ENCODE measurements around the gene PDZK1. TPM values are rescaled to one million over a fixed set of nuclear protein-coding genes. Genes with fewer than 3 reads are reported as not detected.

PDZK1 gene
- total RNA-seq (ENCODE audit: unreplicated experiment), result 1.7 TPM
- long read RNA-seq, result 0 reads

GRCh38 chr1:145707183-145707867, at the start of gene PDZK1:
PDZK1 (minus strand) TSS chr1:145707368; CDS start chr1:145688021, 19,347 bp downstream.
- H3K4me1 Mint-ChIP-seq (ENCODE audit: low read depth, unreplicated experiment), result peaks cover 2% of the 10 kb centered on the region
- no peak for DNase-seq
- H3K36me3 Mint-ChIP-seq (ENCODE audit: unreplicated experiment), result no peaks in the 10 kb centered on the region
- H3K4me3 Mint-ChIP-seq (ENCODE audit: unreplicated experiment), result no peak within 1 kb of the TSS
- no peak within 1 kb of the TSS for H3K27ac Mint-ChIP-seq (ENCODE audit: unreplicated experiment)
- H3K9me3 Mint-ChIP-seq (ENCODE audit: unreplicated experiment), result no peaks in the 10 kb centered on the region
- H3K27me3 Mint-ChIP-seq (ENCODE audit: unreplicated experiment), result peaks cover 2% of the 10 kb centered on the region
- no peak for TF ChIP-seq CTCF (IDR thresholded peaks at IDR 0.05; ENCODE audit: partially characterized antibody, unreplicated experiment)

DNA sequence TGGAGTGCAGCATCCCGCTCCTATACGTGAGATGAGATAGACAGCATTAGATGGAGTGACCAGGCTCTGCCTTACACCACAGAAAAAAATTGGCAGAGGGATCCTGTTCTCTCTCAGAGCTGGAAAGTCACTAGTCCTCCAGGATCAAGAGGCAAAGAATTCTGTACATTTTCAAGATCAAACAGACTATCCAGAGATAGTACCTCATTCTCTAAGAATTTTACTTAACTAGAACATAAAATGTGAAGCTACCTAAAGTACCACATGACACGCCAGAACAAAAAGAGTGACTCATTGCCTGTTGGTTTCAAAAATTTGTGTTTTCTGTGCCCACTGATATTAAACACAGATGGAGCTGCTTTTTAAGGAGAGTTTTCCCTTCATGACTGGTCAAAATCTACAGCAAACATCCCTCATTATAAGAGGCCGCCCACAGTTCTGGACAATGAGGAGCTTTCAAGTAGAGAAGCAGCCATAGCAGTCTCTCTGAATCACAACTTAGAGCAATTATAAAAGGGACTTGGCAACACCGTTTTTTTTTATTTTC, 44.4 kb upstream of the PDZK1 start:
- H3K27me3 Mint-ChIP-seq (ENCODE audit: unreplicated experiment), result no peaks in the 10 kb centered on the region
- no peak overlapping the region for H3K4me3 Mint-ChIP-seq (ENCODE audit: unreplicated experiment)
- no peak overlapping the region for H3K27ac Mint-ChIP-seq (ENCODE audit: unreplicated experiment)
- TF ChIP-seq CTCF (IDR thresholded peaks at IDR 0.05; ENCODE audit: partially characterized antibody, unreplicated experiment), result no peak
- peaks cover 5% of the 10 kb centered on the region for H3K36me3 Mint-ChIP-seq (ENCODE audit: unreplicated experiment)
- no peak for DNase-seq
- H3K4me1 Mint-ChIP-seq (ENCODE audit: low read depth, unreplicated experiment), result no peaks in the 10 kb centered on the region
- no peaks in the 10 kb centered on the region for H3K9me3 Mint-ChIP-seq (ENCODE audit: unreplicated experiment)

DNA sequence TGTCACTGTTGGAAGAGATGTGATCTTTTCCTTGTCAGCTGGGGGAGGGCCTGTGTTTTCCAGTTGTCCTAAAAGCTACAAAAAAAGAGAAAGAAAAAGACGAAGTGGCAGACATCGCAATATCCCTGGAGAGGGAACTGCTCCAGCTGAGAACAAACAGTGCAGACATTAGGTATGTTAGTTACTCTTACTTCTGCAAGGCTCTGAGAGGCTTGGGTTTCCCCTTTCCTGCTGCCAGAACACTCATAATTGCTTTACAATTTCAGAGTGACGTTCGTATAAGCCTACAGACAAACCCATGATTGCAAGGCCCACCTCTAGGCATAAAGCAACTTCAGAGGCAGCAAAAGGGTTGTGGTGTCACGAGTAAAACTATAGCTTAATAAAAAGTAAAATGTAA, 43.3 kb upstream of the PDZK1 start:
- DNase-seq, result no peak
- H3K36me3 Mint-ChIP-seq (ENCODE audit: unreplicated experiment), result peaks cover under 1% of the 10 kb centered on the region
- no peak overlapping the region for H3K27ac Mint-ChIP-seq (ENCODE audit: unreplicated experiment)
- no peaks in the 10 kb centered on the region for H3K4me1 Mint-ChIP-seq (ENCODE audit: low read depth, unreplicated experiment)
- no peak for TF ChIP-seq CTCF (IDR thresholded peaks at IDR 0.05; ENCODE audit: partially characterized antibody, unreplicated experiment)
- no peak overlapping the region for H3K4me3 Mint-ChIP-seq (ENCODE audit: unreplicated experiment)
- H3K27me3 Mint-ChIP-seq (ENCODE audit: unreplicated experiment), result no peaks in the 10 kb centered on the region
- H3K9me3 Mint-ChIP-seq (ENCODE audit: unreplicated experiment), result no peaks in the 10 kb centered on the region

- Mint-ChIP-seq H3K4me1 (ENCODE audit: low read depth, unreplicated experiment) (no peaks in the 10 kb centered on the region), H3K4me3 (ENCODE audit: unreplicated experiment) (no peak overlapping the region), H3K27me3 (ENCODE audit: unreplicated experiment) (no peaks in the 10 kb centered on the region), H3K9me3 (ENCODE audit: unreplicated experiment) (no peaks in the 10 kb centered on the region), H3K36me3 (ENCODE audit: unreplicated experiment) (no peaks in the 10 kb centered on the region), H3K27ac (ENCODE audit: unreplicated experiment) (no peak overlapping the region)
- no peak for DNase-seq
- no peak for TF ChIP-seq CTCF (IDR thresholded peaks at IDR 0.05; ENCODE audit: partially characterized antibody, unreplicated experiment)
Measured at GRCh38 chr1:145747398-145748247, 40.5 kb upstream of the PDZK1 start.
